GM13976 (cell line): ENCODE results near the gene PNLIPRP3.

ENCODE experiments used
- DNase-seq: peaks from one replicate; pipeline ENCODE4 v3.0.0; 2012; ENCODE audit warnings: low spot score
- CTCF ChIP-seq: IDR thresholded peaks from 2 replicates; pipeline ENCODE4 v1.5.1; 2012; ENCODE audit warnings: borderline replicate concordance, mild to moderate bottlenecking; ENCODE audit not compliant: insufficient read depth; ENCODE audit errors: extremely low read depth, missing control alignments, control extremely low read depth
- in situ Hi-C: fragments of 300-500 bp; cut with MboI; formaldehyde crosslinking; loops from one replicate; pipeline ENCODE4 v1.12.0; 2022; ENCODE audit warnings: low sequenced_read_pairs, mixed read lengths, inconsistent platforms; ENCODE audit not compliant: unreplicated experiment

PNLIPRP3 gene

GRCh38 chr10:116444527-116445142, 17.0 kb downstream of the PNLIPRP3 start:
- in situ Hi-C loops, result no loop called here

GRCh38 chr10:116450861-116451260, 23.2 kb downstream of the PNLIPRP3 start:
- DNase-seq, result no peak
- no peak for TF ChIP-seq CTCF
- in situ Hi-C loops, result no loop called here

More at GRCh38 chr10:116444527-116445142, 17.0 kb downstream of the PNLIPRP3 start:
- peak; percentile 56 for TF ChIP-seq CTCF
- DNase-seq, result peak; percentile 42

GRCh38 chr10:116451711-116452337, 24.2 kb downstream of the PNLIPRP3 start:
- DNase-seq, result no peak
- no peak for TF ChIP-seq CTCF
- in situ Hi-C loops, result no loop called here

GRCh38 chr10:116452338-116452720, 24.7 kb downstream of the PNLIPRP3 start:
- no peak for TF ChIP-seq CTCF
- in situ Hi-C loops, result no loop called here
- DNase-seq, result no peak

- in situ Hi-C loops, result no loop called here
- DNase-seq, result no peak
- TF ChIP-seq CTCF, result no peak
Observed at GRCh38 chr10:116457488-116457887, 29.8 kb downstream of the PNLIPRP3 start.

- TF ChIP-seq CTCF, result no peak
- in situ Hi-C loops, result no loop called here
- no peak for DNase-seq
Observed at GRCh38 chr10:116460219-116460618, 32.6 kb downstream of the PNLIPRP3 start.
